Amniotic epithelial cell (primary cell): ENCODE measurements around the gene GYG1.
A peak's percentile ranks its signal among the peaks of the same experiment; 100 is the strongest.
"Not testable (repeated sequence)": the region's sequence is repeated elsewhere in the genome, so short reads cannot be mapped to it uniquely, and the experiment has no call there.

Experiments used
- DNase-seq: peaks from one replicate; pipeline ENCODE4 v3.0.0-alpha.2; 2010; ENCODE audit warnings: low read depth

Gene GYG1

DNA sequence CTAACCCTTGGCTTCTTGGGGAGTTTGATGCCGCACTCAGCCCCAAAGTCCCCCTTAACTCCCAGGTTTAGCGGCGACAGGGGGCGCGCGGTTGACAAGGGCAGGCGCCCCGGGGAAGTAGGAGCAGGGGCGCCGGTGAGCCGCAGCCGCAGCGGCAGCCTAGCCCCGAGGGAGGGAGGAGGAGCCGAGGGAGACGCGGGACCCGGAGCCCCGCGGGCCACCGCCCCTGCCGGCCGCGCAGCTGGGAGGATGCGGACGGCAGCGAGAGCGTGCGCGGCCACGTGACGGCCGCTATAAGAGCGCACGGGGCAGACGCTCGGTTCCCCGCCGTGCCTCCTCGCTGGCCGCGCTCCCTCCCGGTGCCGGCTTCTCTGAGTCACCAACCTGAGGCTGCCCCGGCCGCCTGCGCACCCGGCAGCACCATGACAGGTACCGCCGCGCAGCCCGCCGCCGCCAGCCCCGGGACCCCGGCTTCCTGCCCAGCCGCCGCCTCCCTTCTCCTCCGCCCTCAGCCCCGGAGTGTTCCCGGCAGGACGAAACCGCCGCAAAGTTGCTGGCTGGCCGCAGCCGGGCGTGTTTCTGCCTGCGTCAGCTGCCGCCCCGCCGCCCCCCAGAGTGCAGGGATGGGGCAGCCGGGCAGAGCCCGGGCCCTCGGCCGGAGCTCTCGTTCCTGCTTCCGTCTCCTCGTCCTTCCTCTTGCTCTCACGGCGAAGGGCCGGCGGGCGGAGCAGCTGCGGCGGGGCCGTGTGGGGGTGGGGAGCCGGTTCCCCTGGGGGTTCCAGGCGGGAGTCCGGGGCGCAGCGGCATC, at the start of gene GYG1:
TSS of gene GYG1 (plus strand) at position 322 of the 808 bp plus-strand sequence. CDS start at position 423, 101 bp downstream.
- peak; percentile 74 for DNase-seq

DNA sequence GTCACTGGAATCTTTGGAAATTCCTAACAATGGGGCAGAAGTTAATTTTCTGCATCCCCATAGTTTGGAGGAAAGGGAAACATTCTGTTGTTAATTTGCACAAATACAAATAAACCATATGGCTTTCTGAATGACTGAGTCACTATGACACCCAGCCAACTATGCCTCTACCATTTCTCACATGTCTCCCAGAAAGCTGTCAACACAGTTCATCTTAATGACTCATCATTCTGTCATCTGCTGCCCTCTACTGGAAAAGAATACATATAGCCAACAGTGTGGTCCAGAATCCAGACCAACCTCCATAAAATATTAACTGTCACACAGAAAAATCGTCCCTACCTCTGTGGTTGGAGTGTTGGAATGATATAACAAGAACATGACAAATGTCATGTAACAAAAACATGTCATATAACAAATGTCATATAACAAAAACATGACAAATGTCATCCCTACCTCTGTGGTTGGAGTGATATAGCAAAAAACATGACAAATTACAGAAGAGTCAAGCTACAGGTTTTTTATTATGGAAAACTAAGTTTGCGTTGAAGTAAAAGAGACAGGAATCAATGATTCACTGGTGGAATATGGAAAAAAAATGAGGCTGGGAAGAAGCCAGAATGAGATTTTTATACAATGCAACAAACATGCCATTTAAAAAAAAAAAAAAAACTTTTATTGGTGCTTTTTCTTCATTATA, 47.7 kb upstream of the GYG1 start:
- DNase-seq: peak; percentile 80

DNA sequence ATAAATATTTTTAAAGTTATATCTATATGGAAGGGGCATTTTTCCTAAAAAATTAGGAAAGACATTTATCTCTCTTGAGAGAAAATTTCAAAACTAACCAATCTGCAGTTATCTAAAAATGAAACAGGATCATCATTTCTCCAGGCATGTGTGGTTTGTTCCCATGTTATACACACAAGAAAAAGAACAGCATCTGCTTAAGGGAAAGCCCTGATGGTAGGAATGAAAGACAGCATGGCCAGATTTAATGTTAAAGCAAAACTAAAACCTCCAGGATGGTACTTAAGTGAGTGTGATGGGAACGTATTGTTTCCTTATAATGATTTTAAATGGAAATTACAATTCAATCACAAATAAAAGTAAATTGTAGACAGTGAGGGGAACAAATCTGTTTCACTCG, 46.2 kb upstream of the GYG1 start:
- no peak for DNase-seq

DNA sequence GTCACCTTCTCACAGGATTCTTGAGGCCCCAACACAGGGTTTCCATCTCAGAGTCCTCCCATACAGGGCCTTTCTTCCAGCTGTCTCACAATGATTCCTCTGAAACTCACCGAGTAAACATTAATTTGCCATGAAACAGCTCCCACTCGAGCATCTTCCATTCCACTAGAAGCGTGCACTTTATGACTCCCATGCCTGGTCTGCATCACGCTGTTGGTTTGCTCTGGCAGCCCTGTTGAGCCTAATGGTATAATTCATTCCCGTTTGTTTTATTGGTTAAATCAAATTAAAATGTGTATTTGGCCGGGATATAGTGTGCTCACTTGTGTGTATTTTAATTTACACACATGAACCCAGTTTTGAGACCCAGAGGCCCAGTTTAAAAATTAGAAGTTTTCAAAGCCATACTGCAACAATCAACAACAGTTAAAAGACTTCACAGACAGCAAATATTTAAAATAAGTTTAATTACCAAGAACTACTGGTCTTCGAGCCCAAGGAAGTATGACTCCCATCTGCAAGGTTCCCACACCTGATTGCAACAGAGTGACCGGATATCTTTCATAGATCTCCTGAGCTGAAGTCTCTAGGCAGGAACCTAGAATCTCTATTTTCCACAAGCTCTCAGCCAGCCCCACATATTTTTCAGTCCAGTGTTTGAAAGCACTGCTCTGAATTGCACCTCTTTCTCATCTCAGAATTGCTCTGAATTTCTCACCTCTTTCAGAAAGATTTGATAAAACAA, 42.3 kb upstream of the GYG1 start:
- no peak for DNase-seq

DNA sequence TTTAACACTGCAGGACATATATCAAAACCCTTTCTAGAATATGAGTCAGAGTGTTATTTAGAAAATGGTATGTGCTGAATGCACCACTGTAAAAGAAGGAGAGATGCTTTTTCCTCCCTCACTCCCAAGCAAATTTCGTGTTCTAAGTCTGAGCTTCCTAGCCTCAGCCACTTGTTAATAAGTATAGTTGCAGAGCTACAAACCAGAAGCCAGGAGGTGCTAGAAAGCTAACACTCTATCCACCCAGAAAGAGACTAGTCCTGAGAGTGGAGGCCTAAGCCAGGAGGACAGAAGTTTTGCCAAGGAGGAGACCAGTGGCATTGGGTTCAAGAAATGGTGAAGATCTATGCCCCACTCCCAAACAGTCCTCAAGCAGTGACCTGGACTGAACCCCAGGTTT, 40.5 kb upstream of the GYG1 start:
- DNase-seq: peak; percentile 53

DNA sequence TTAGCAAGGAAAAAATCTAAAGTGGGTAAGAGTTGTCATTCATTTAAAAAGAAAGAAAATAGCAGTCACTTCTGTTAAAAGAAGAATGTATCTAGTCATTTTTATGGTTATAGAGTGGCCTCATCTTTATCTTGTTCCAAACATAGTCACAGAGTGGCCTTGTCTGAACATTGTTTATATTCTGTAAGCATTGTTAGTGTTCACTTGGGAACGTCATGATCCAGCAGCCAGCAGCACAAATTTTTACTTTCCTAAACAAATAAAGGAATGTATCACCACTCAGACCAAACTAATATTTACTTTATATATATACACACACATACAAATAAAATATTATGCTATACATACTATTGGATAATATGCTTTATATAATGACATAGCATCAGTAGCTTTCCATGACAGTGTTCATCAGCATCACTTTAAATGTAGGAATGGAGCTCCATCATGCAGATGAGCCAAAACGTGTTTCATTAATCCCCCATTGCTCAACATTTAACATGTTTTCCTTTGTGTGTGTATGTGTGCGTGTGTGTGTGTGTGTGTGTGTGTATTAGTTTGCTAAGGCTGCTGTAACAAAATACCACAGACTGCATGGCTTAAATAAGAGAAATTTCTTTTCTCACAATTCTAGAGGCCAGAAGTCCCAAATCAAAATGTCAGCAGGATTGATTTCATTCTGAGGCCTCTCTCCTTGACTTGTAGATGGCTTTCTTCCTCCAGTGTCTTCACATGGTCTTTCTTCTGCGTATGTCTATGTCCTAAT, 39.6 kb upstream of the GYG1 start:
- no peak for DNase-seq

DNA sequence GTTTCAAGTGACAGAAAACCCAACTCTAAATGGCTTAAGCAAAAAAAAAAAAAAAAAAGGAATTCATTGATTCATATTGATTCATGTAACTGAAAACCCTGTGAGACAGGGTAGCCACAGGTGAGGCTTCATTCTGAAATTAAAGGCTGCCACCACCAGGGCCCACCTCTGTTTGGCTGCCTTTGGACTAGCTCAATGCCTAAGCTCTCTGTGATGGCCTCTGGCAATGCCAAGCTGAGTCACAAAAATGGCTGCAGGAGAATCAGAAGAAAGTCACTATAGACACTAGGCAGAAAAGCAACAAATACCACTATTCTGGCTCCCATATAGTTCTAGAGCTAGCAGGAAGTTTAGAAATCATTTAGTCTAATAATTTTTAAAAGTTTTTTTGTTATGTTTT, 38.2 kb upstream of the GYG1 start:
- no peak for DNase-seq

DNA sequence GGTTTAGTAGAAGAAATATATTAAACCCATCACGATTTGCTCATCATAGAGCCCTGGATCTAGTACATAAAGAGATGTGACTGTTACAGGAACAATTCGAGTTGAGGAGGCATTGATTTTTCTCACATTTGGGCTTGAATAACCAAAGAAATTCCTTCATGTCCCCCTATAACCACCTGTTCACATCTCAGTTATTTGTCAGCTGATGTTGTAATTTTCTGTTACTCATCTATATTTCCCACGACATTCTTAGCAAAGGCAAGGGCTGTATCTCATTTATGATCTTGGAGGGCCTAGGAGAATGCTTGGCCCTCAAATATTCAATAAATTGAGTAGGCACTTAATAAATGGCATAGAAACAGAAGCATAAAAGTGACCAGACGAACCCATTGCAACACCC, 36.4 kb upstream of the GYG1 start:
- no peak for DNase-seq

DNA sequence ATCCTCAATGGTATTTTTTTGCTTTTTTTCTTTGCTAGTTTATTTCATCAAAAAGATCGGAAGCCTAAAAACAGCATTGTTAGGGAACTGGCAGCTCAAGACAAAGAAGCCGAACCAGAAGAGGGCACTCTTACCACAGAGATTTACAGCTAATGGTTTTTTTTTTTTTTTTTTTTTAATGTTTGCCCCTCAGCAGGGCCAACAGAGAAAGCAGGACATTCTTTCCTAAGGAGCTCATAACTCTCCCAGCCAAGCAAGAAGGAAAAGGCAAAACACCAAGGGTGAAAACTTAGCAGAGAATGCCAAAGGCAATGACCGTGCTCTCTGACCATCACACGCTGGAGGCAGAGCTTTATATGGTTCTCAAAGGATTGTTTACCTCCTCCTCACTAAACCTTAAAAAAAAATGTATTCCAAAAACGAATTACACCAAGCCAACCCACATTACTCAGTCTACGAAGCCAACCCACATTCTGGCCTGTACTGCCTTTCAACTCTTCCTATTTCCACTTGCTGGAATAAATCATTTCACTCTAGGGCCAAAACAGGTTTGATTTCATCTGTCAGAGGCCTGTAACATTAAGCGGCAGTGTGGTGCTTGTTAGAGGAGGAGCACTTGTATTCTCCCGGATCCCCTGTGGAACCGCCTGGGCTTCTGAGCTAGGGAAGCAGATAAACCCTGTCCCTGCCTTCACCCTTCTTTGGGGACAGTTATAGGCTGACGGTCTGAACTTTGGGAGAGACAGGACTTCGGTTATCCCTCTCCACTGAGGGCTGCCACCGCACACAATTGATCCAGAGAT, 35.6 kb upstream of the GYG1 start:
- peak; percentile 84 for DNase-seq

DNA sequence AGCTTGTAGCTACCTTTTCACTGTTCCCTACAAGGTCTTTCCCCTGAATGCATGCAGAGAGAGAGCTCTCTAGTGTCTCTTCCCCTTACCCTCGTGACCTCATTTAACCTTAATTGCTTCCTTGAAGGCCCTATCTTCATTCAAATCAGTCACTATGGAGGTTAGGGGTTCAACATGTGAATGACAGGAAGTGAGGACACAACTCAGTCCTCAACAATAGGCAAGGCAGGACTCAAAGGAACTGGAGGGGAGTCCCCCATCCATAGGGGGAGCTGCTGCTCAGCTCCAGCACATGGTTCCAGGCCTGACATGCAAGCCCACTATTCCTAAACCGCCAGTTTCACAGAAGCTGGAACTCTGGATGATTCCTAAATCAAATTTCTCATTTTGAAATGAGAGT, 33.8 kb upstream of the GYG1 start:
- peak; percentile 41 for DNase-seq

DNA sequence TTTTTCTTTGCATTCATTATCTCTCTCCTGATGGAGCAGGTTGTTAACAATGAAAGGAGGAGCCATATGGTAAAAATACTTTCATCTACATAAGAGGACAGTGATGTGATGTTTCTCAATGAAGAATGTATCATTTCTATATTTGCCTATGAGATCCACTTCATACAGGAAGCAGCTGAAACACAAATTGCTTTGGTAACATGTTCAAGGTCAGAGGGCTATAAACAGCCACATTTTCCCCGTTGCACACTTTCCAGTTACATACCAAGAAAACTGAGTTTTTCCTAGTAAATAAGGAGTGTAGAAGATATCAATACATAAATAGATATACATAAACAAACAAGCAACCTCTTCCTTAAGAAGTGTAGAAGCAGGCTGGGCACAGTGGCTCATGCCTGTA, 32.6 kb upstream of the GYG1 start:
- peak; percentile 34 for DNase-seq

DNA sequence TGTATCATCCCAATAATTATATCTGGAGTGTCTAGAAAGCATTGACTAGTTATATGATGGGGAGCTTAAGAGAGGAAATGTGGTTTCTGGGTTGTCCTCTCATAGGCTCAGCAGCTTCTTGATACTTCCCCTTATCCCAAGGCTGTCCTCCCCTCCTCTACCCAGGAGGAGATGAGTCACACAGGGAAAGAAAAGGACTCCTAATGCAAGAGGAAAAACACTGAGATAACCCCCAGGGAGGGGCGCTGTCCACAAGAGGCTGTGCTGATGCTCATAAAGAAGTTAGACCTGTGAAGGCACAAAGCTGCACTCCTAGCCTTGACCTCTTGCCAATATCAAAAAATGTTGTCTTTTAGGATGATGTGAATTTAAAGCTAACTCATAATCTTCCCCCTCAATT, 28.8 kb upstream of the GYG1 start:
- DNase-seq: peak; percentile 90

DNA sequence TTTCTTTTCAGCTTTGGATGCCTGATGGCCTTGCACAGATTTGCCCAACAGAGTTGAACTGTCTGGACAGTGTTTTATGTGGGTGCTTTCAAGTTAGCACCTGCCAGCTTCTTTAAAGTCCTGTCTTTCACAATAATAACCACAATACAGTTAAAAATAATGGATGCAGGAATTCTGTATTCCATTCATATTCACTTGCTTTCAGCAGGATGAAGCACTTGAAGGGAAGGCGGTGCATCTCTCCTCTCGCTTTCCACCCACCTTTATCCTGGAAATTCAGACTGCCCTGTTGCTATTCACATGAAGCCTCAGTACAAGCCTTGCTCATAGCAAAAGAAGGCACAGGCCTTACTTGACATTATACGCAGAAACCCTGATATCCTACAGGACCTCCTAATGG, 26.5 kb upstream of the GYG1 start:
- DNase-seq: no peak

DNA sequence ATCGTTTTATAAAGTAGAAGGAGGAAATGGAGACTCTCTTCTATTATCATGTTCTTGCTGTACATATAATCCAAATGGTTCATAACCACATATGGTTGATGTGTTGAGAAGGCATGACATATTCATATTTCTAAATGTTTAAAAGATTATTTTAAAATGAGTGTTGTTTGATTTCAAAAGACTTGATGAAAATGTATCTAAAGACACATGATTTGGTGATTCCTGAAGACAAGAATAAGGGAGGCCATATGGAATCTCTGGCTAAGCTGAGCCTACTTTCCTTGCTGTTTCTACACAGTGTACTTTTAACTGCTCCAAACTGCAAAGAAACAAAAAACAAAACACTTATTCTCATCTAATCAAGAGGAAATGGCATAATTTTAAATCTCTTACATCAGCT, 23.0 kb upstream of the GYG1 start:
- no peak for DNase-seq

DNA sequence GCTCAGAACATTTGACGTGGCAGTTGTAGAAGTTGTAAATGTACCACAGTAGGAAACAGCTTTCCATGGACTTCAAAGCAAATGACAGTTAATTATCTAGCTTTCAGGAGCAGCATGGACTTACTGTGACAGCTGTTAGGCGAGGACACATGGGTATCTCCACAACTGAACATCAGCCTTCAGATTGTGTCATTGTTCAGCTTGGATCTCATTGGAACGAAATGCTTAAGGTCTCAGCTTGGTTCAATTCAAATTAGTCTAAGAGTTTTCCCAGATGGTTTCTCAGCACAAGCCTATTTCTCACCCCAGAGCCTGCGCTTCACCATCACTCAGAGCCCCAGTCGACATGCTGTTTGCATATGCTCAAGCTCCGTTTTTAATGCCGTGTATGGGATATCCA, 21.1 kb upstream of the GYG1 start:
- DNase-seq: no peak

DNA sequence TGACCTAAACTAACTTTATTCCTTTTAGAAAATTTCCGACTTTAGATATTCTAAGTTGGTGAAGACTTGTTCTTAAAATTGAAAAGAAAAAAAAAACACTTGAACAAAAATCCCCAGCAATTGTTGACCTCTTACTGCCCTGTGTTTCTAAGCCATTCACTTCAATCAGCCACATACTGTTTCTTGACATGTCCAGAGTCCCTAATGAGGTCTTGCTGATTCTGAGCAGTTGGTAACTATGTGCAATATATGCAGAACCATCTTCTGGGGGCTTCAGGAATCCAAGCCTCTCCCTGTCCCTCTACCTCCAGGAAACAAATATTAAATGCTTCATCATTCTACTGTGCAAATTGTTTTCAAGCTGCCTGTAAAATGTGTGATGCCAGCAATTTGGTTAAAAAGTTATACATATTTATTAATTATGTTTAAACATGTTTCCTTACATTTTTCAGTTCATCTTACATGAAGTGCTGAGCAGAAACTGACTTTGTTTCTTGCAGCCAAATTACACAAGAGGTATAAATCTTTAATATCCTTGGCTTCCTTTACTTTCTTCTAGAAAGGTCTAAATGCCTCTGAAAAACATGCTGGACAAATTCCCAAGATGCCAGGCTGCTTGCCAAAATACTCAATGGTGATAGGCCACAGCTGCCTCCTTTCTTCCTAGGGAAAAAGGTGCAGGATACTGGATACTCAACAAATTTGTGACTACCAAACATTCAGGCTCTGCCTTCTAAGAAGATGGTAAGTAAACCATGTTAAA, 19.8 kb upstream of the GYG1 start:
- DNase-seq: peak; percentile 57

DNA sequence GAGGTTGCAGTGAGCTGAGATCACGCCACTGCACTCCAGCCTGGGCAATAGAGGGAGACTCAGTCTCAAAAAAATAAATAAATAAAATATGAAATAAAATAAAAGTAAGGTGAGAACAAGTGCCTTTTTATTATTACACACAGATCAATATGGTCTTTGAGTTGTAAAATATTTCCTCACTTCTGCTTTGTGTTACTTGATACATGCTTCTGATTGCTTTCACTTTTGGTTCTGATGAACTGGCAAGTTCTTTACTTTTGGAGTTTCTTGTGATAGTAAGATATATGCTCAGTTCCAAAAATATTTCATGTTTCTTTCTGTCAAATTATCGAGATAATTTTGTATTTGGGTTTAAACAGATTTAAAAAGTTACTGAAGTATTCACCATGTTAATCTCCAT, 16.6 kb upstream of the GYG1 start:
- no peak for DNase-seq

DNA sequence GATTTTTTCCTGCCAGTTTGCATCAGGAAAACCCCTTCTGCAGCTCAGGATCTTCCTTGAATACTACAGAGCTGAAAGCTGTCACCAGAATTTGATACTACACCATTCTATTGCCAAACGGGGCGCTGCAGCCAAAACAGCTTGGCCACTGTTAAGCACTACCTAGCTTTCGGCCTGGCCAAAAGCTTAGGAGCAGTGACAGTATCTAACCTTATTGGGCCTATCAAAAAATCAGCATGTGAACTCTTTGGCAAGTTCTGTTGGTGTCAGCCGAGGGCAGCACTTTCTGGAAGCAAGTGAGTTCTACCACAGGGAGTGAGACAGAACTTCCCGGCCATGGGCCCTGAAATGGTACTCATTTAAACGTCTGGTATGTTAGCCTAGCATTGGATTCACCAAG, 16.1 kb upstream of the GYG1 start:
- no peak for DNase-seq

DNA sequence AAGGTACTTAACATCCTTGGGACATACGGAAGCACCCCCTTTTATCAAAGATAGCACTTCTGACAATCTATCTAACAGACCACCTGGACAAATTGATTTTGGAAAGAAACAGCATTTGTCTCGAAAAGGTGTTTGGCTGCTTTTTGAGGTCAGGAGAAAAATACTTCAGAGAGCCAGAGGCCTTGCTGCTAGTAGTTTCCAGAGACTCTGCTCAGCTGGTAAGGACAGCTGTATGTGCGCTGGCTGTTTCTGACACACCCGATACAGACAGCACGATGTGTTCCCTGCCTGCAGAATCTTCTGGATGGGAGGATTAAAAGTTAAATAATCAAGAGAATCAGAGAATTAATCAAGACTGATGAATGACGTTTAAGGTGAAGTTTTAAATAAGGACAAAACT, 15.6 kb upstream of the GYG1 start:
- no peak for DNase-seq

DNA sequence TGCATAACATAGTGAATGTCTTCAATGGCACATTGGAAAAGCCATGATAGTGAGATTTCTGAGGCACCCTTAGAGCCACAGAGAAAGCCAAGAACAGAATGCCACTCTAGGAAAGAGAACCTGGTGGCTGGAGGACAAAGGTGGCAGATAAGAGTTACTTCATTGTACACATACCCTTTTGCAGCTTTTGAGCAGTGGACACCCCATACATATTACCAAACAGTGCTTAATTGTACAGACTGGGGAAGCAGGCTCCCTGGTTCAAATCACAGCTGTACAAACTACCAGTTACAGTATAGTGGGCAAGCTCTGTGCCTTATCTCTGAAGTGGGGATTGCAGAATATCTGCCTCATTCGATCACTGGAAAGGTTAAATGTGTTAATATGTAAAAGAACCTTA, 10.1 kb upstream of the GYG1 start:
- DNase-seq: no peak

DNA sequence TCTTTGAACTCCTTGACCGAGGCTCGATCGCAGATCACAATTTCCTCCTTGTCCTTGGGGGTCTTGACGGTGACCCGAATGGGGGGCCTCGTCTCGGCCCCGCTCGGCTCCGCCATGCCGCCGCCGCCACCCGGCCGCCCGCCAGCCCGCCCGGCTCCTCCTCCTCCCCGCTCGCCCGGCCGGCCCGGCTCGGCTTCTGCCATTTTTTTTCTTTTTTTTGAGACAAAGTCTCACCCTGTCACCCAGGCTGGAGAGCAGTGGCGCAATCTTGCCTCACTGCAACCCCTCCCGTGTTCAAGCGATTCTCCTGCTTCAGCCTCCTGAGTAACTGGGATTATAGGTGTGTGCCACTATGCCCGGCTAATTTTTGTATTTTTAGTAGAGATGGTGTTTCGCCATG, 3.8 kb upstream of the GYG1 start:
- not testable (repeated sequence) for DNase-seq
